Astrocyte (in vitro differentiated cells and primary cell): ENCODE measurements around the gene PDE4C. TPM values are rescaled to one million over a fixed set of nuclear protein-coding genes. Genes with fewer than 3 reads are reported as not detected.

Source experiments
- DNase-seq: peaks from one replicate; pipeline ENCODE4 v3.0.0-alpha.2; 2010; ENCODE audit warnings: low read depth
- FAIRE-seq: peaks from 2 replicates; lab custom pipeline; 2011; peaks lifted over from hg19 to GRCh38; lab: Jason Lieb, UNC
- H2AFZ ChIP-seq: 2 replicates; pipeline ENCODE4 v1.6.0; 2012; ENCODE audit warnings: low read depth, low read length, inconsistent platforms
- H3K27ac ChIP-seq: 2 replicates; pipeline ENCODE4 v1.5.1; 2011; ENCODE audit warnings: low read depth, low read length, inconsistent platforms
- H3K27me3 ChIP-seq: 2 replicates; pipeline ENCODE4 v1.6.0; 2011; ENCODE audit warnings: low read length, inconsistent platforms; ENCODE audit not compliant: insufficient read depth
- H3K36me3 ChIP-seq: 2 replicates; pipeline ENCODE4 v1.5.1; 2011; ENCODE audit warnings: low read length, inconsistent platforms; ENCODE audit not compliant: insufficient read depth
- H3K4me1 ChIP-seq: 2 replicates; pipeline ENCODE4 v1.5.1; 2011; ENCODE audit warnings: low read length, inconsistent platforms; ENCODE audit not compliant: insufficient read depth
- H3K4me2 ChIP-seq: 2 replicates; pipeline ENCODE4 v1.6.0; 2012; ENCODE audit warnings: low read length, inconsistent platforms
- H3K4me3 ChIP-seq: 2 replicates; pipeline ENCODE4 v1.5.1; 2011; ENCODE audit warnings: low read depth, mild to moderate bottlenecking, low read length, inconsistent platforms; ENCODE audit not compliant: insufficient read depth
- H3K79me2 ChIP-seq: 2 replicates; pipeline ENCODE4 v1.6.0; 2012; ENCODE audit warnings: mild to moderate bottlenecking, low read length, inconsistent platforms; ENCODE audit not compliant: insufficient read depth
- H3K9ac ChIP-seq: 2 replicates; pipeline ENCODE4 v1.6.0; 2012; ENCODE audit warnings: mild to moderate bottlenecking, low read length, inconsistent platforms
- H3K9me3 ChIP-seq: 2 replicates; pipeline ENCODE4 v1.5.1; 2012; ENCODE audit warnings: low read depth, mild to moderate bottlenecking, low read length, inconsistent platforms; ENCODE audit not compliant: insufficient read depth
- H4K20me1 ChIP-seq: 2 replicates; pipeline ENCODE4 v1.6.0; 2012; ENCODE audit warnings: low read length, inconsistent platforms; ENCODE audit not compliant: insufficient read depth
- H3K27ac Mint-ChIP-seq: one replicate; pipeline ENCODE4 v1.8.0; 2021; ENCODE audit warnings: mild to moderate bottlenecking, mixed read lengths; ENCODE audit not compliant: unreplicated experiment
- H3K27me3 Mint-ChIP-seq: one replicate; pipeline ENCODE4 v1.8.0; 2021; ENCODE audit warnings: low read depth, mixed read lengths; ENCODE audit not compliant: unreplicated experiment
- H3K36me3 Mint-ChIP-seq: one replicate; pipeline ENCODE4 v1.8.0; 2021; ENCODE audit warnings: low read depth, mixed read lengths; ENCODE audit not compliant: unreplicated experiment
- H3K4me1 Mint-ChIP-seq: one replicate; pipeline ENCODE4 v1.8.0; 2021; ENCODE audit warnings: low read depth, mixed read lengths; ENCODE audit not compliant: unreplicated experiment
- H3K4me3 Mint-ChIP-seq: one replicate; pipeline ENCODE4 v1.8.0; 2021; ENCODE audit warnings: mild to moderate bottlenecking, moderate library complexity, mixed read lengths; ENCODE audit not compliant: unreplicated experiment
- H3K9me3 Mint-ChIP-seq: one replicate; pipeline ENCODE4 v1.8.0; 2021; ENCODE audit warnings: mild to moderate bottlenecking, mixed read lengths; ENCODE audit not compliant: unreplicated experiment
- EZH2 ChIP-seq: IDR thresholded peaks from 2 replicates; pipeline ENCODE4 v1.6.1; 2012; ENCODE audit warnings: mild to moderate bottlenecking, low read length, inconsistent platforms; ENCODE audit not compliant: insufficient read depth
- total RNA-seq: library from RNA; stranded (reverse); gene quantifications from 2 replicates; pipeline ENCODE4 v1.2.1, GENCODE V29; 2021
- TF ChIP-seq, protein P1 (sequence below): IDR thresholded peaks from 2 replicates; pipeline ENCODE4 v1.5.1; 2011; ENCODE audit warnings: low read depth, mild to moderate bottlenecking, inconsistent platforms, low read length, moderate library complexity; ENCODE audit not compliant: insufficient read depth

PDE4C gene
- total RNA-seq, 1 donor from 2014 or later, result 0.64 TPM

DNA sequence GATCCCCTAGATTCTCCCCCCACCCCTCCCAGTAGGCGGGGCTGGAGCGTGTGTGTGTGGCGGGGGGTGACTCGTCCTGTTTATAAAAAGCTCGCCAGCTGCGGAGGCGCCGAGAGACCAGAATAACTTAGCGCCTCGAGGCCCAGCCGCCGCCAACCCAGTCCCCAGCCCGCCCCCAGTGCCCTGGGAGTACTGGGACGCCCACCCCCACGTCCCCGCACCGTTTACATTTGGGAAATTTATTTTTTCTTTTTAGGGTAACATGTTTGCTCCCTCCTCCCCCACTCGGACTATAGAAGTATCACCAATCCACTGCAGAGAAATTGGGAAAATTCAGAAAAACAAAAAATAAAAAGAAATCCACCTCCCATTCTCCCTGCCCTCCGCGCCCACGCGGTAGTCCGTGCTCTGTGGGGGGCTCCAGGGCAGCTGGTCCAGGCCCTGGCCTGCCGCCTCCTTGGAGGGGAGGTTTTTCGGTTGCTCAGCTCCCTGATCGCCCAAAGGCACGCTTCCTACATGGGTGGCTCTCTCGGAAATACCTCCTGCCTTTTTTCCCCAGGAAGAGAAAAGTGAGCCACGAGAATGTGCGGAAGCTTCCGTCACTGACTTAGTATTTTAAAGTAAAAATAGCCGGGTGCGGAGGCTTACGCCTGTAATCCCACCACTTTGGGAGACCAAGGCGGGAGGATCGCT is 20.9 kb downstream of the PDE4C start:
- FAIRE-seq, result no peak
- peaks cover 2% of the 10 kb centered on the region for H3K9me3 Mint-ChIP-seq
- H3K36me3 ChIP-seq, result no peaks in the 10 kb centered on the region
- H3K27me3 Mint-ChIP-seq, result peaks cover 5% of the 10 kb centered on the region
- peaks cover 11% of the 10 kb centered on the region for H4K20me1 ChIP-seq
- H3K4me2 ChIP-seq, result peak overlapping the region; percentile 87
- H3K4me3 ChIP-seq, result peak overlapping the region; percentile 55
- H3K4me1 Mint-ChIP-seq, result peaks cover 2% of the 10 kb centered on the region
- peak overlapping the region; percentile 91 for H3K4me3 Mint-ChIP-seq
- peaks cover 3% of the 10 kb centered on the region for H3K79me2 ChIP-seq
- H3K4me1 ChIP-seq, result peaks cover 18% of the 10 kb centered on the region
- peak overlapping the region; percentile 63 for H2AFZ ChIP-seq
- peak overlapping the region; percentile 86 for H3K27ac ChIP-seq
- H3K36me3 Mint-ChIP-seq, result peaks cover 11% of the 10 kb centered on the region
- peak overlapping the region; percentile 83 for H3K9ac ChIP-seq
- peak; percentile 56 for DNase-seq
- H3K9me3 ChIP-seq, result no peaks in the 10 kb centered on the region
- peak overlapping the region; percentile 91 for H3K27ac Mint-ChIP-seq
- no peaks in the 10 kb centered on the region for H3K27me3 ChIP-seq
- TF ChIP-seq EZH2, result no peak

DNA sequence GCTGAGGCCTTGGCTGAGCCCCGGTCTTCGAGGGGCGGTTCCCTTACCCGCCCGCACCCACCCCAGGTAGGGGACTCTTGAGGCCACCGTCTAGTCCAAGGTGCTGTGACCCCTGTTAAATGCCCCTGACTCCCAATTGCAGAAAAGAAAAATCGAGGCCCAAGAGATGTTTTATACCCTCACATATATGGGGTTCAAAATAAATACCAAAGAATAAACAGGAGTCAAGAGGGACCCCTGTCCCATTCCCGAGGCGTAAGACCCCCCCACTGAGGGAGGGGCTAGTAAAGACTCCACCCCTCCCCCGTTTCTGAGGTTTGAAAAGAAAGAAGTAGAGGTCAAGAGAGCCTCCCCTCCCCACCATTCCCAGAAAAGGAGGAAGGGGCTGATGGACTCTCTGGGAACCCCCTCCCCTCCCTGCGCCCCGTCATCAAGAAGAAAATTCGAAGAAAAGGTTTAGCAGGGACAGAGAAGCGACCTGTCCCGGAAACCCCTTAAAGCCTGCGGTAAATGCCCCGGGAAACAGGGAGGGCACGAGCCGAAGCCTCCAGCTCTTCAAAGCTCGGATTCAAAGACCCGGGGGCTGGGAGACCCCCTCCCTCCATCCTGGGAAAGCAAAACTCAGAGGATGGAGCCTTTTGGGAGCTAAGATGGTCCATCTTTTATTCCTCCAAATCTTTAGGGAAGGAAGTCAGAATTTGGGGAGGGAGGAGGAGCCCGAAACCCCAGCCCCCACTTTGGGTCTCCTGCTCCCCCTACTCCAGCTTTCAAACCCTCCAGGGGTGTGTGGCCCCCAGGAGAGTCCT is 21.6 kb downstream of the PDE4C start:
- H3K27ac ChIP-seq, result peak overlapping the region; percentile 86
- H3K27me3 ChIP-seq, result no peaks in the 10 kb centered on the region
- H2AFZ ChIP-seq, result peak overlapping the region; percentile 63
- Mint-ChIP-seq H3K9me3 (peaks cover 2% of the 10 kb centered on the region), H3K4me1 (peaks cover 2% of the 10 kb centered on the region), H3K4me3 (peak overlapping the region; percentile 91), H3K27ac (peak overlapping the region; percentile 91), H3K36me3 (peaks cover 14% of the 10 kb centered on the region), H3K27me3 (peaks cover 2% of the 10 kb centered on the region)
- H3K4me2 ChIP-seq, result peak overlapping the region; percentile 87
- H3K36me3 ChIP-seq, result no peaks in the 10 kb centered on the region
- peaks cover 18% of the 10 kb centered on the region for H3K4me1 ChIP-seq
- FAIRE-seq (no peak), DNase-seq (no peak)
- no peaks in the 10 kb centered on the region for H3K9me3 ChIP-seq
- H3K4me3 ChIP-seq, result peak overlapping the region; percentile 55
- peaks cover 3% of the 10 kb centered on the region for H3K79me2 ChIP-seq
- TF ChIP-seq, protein P1, sequence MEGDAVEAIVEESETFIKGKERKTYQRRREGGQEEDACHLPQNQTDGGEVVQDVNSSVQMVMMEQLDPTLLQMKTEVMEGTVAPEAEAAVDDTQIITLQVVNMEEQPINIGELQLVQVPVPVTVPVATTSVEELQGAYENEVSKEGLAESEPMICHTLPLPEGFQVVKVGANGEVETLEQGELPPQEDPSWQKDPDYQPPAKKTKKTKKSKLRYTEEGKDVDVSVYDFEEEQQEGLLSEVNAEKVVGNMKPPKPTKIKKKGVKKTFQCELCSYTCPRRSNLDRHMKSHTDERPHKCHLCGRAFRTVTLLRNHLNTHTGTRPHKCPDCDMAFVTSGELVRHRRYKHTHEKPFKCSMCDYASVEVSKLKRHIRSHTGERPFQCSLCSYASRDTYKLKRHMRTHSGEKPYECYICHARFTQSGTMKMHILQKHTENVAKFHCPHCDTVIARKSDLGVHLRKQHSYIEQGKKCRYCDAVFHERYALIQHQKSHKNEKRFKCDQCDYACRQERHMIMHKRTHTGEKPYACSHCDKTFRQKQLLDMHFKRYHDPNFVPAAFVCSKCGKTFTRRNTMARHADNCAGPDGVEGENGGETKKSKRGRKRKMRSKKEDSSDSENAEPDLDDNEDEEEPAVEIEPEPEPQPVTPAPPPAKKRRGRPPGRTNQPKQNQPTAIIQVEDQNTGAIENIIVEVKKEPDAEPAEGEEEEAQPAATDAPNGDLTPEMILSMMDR, result no peak
- no peak for TF ChIP-seq EZH2
- peaks cover 11% of the 10 kb centered on the region for H4K20me1 ChIP-seq
- H3K9ac ChIP-seq, result peak overlapping the region; percentile 83

DNA sequence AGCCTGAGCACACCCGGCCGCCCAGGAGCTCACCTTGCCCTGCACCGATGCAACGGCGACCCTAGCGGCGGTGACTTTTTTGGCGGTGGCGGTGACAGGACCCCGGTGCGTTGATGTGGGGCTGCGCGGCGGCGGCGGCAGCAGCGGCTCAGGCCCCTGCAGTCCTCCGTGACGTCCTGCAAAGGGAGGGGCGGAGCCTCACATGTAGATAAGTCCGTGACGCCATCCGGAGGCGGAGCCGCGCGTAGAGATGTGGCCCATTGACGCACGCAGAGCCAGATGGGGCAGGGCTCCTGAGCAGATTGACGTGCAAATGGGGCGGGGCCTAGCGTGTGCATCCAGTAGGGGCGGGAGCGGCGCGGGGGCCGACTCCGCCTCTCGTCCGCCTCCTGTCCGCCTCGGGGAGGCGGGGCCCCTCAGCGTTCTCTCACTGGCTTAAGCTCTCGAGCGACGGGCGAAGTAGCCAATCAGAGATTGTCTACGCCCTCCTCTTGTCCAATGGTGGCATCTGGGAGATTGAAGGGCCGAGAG is 22.3 kb downstream of the PDE4C start, which contains the start of gene RAB3A:
Gene RAB3A (minus strand): TSS at position 180 of the 531 bp plus-strand sequence. CDS start 1,302 bp downstream, outside the sequence.
- Mint-ChIP-seq H3K36me3 (peaks cover 14% of the 10 kb centered on the region), H3K4me1 (peaks cover 2% of the 10 kb centered on the region), H3K9me3 (peaks cover 2% of the 10 kb centered on the region), H3K4me3 (peak within 1 kb of the TSS; percentile 95), H3K27ac (peak within 1 kb of the TSS; percentile 91), H3K27me3 (peaks cover 2% of the 10 kb centered on the region)
- FAIRE-seq (peak; percentile 9), DNase-seq (peak; percentile 99)
- H3K27me3 ChIP-seq, result no peaks in the 10 kb centered on the region
- H2AFZ ChIP-seq, result peak within 1 kb of the TSS; percentile 99
- peaks cover 11% of the 10 kb centered on the region for H4K20me1 ChIP-seq
- H3K9me3 ChIP-seq, result no peaks in the 10 kb centered on the region
- peak within 1 kb of the TSS; percentile 86 for H3K27ac ChIP-seq
- no peaks in the 10 kb centered on the region for H3K36me3 ChIP-seq
- peak within 1 kb of the TSS; percentile 83 for H3K9ac ChIP-seq
- H3K4me2 ChIP-seq, result peak within 1 kb of the TSS; percentile 99
- peaks cover 3% of the 10 kb centered on the region for H3K79me2 ChIP-seq
- H3K4me3 ChIP-seq, result peak within 1 kb of the TSS; percentile 80
- TF ChIP-seq EZH2, result no peak
- TF ChIP-seq, protein P1, result no peak
- peaks cover 18% of the 10 kb centered on the region for H3K4me1 ChIP-seq
